MM.1S (cell line): ENCODE results near the gene METTL16.

Source experiments
- DNase-seq: peaks from one replicate; pipeline ENCODE4 v3.0.0-alpha.2; 2015
- H2AFZ ChIP-seq: fragments of 300-600 bp; sonication (generic); 2 replicates; pipeline ENCODE4 v1.6.0; 2016; ENCODE audit warnings: antibody characterized with exemption, low read length
- H3F3A ChIP-seq: fragments of 300-600 bp; sonication (generic); 2 replicates; pipeline ENCODE4 v1.6.1; 2016; ENCODE audit warnings: mild to moderate bottlenecking, antibody characterized with exemption, low read length, moderate library complexity, mixed read lengths; ENCODE audit not compliant: insufficient read depth
- H3K27ac ChIP-seq: fragments of 300-600 bp; sonication (generic); 2 replicates; pipeline ENCODE4 v1.5.1; 2016; ENCODE audit warnings: mild to moderate bottlenecking, low read length
- H3K27me3 ChIP-seq: fragments of 300-600 bp; sonication (generic); replicated peaks from 2 replicates; pipeline ENCODE4 v1.6.0; 2016; ENCODE audit warnings: low read length; ENCODE audit not compliant: insufficient read depth
- H3K36me3 ChIP-seq: fragments of 300-600 bp; sonication (generic); replicated peaks from 2 replicates; pipeline ENCODE4 v1.6.1; 2016; ENCODE audit warnings: mild to moderate bottlenecking, low read length, mixed read lengths; ENCODE audit not compliant: insufficient read depth
- H3K4me1 ChIP-seq: fragments of 300-600 bp; sonication (generic); 2 replicates; pipeline ENCODE4 v1.6.1; 2016; ENCODE audit warnings: low read length, mixed read lengths
- H3K4me2 ChIP-seq: fragments of 300-600 bp; sonication (generic); 2 replicates; pipeline ENCODE4 v1.6.0; 2016; ENCODE audit warnings: low read depth, low read length
- H3K4me3 ChIP-seq: fragments of 300-600 bp; sonication (generic); 2 replicates; pipeline ENCODE4 v1.5.1; 2016; ENCODE audit warnings: low read length, mixed read lengths
- H3K79me2 ChIP-seq: fragments of 300-600 bp; sonication (generic); 2 replicates; pipeline ENCODE4 v1.6.1; 2016; ENCODE audit warnings: mixed run types, low read length, mixed read lengths
- H3K9ac ChIP-seq: fragments of 300-600 bp; sonication (generic); 2 replicates; pipeline ENCODE4 v1.6.1; 2016; ENCODE audit warnings: low read length, mixed read lengths
- H3K9me2 ChIP-seq: fragments of 300-600 bp; sonication (generic); replicated peaks from 2 replicates; pipeline ENCODE4 v1.6.1; 2016; ENCODE audit warnings: mild to moderate bottlenecking, low read length, mixed read lengths; ENCODE audit not compliant: insufficient read depth
- H3K9me3 ChIP-seq: fragments of 300-600 bp; sonication (generic); replicated peaks from 2 replicates; pipeline ENCODE4 v1.6.1; 2016; ENCODE audit warnings: mild to moderate bottlenecking, low read length, mixed read lengths; ENCODE audit not compliant: insufficient read depth
- H4K20me1 ChIP-seq: fragments of 300-600 bp; sonication (generic); 2 replicates; pipeline ENCODE4 v1.6.1; 2016; ENCODE audit warnings: mild to moderate bottlenecking, low read length, moderate library complexity, mixed read lengths; ENCODE audit not compliant: insufficient read depth
- CTCF ChIP-seq: fragments of 300-600 bp; sonication (generic); IDR thresholded peaks from 2 replicates; pipeline ENCODE4 v1.5.1; 2016; ENCODE audit warnings: antibody characterized with exemption, low read length, mixed read lengths
- EZH2 ChIP-seq: fragments of 300-600 bp; sonication (generic); optimal IDR thresholded peaks from 2 replicates; pipeline ENCODE3; 2017; ENCODE audit warnings: low read depth, mild to moderate bottlenecking, antibody characterized with exemption, low read length, mixed read lengths
- EZH2phosphoT487 ChIP-seq: fragments of 300-600 bp; sonication (generic); IDR thresholded peaks from 2 replicates; pipeline ENCODE4 v1.6.1; 2018; ENCODE audit warnings: antibody characterized with exemption, low read length

Gene METTL16

DNA sequence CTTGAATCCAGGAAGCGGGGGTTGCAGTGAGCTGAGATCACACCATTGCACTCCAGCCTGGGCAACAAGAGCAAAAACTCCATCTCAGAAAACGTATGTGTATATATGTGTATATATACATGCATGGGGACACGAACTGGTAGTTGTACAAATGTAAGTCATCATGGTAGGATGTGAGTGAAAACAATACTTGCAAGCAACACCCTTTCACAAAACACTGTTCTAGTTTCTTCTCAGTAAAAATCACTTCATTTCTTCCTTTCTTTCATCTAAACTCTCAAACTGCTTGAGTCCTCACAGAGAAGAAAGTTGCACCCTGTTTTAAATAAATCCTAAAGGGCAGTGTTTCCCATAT is 51.8 kb downstream of the METTL16 start:
- no peak overlapping the region for H3K27ac ChIP-seq
- no peaks in the 10 kb centered on the region for H3K9me3 ChIP-seq
- peaks cover 3% of the 10 kb centered on the region; the same call in 1 of the 2 replicates for H3K79me2 ChIP-seq
- H3K36me3 ChIP-seq: no peaks in the 10 kb centered on the region
- no peak for DNase-seq
- H3K9me2 ChIP-seq: no peaks in the 10 kb centered on the region
- no peak overlapping the region for H3K4me2 ChIP-seq
- no peaks in the 10 kb centered on the region for H4K20me1 ChIP-seq
- H3K9ac ChIP-seq: no peak overlapping the region
- no peaks in the 10 kb centered on the region for H3K27me3 ChIP-seq
- H2AFZ ChIP-seq: no peak overlapping the region
- TF ChIP-seq EZH2phosphoT487 (no peak), EZH2 (no peak), CTCF (no peak)
- H3F3A ChIP-seq: no peaks in the 10 kb centered on the region
- H3K4me1 ChIP-seq: no peaks in the 10 kb centered on the region
- no peak overlapping the region for H3K4me3 ChIP-seq

- Histone ChIP-seq H3K9me2 (no peaks in the 10 kb centered on the region), H3K27me3 (no peaks in the 10 kb centered on the region), H3K4me1 (no peaks in the 10 kb centered on the region), H3K79me2 (peaks cover 3% of the 10 kb centered on the region; the same call in 1 of the 2 replicates), H3K9ac (no peak overlapping the region), H3K4me3 (no peak overlapping the region), H3K4me2 (no peak overlapping the region), H3K27ac (no peak overlapping the region), H3K9me3 (no peaks in the 10 kb centered on the region), H3K36me3 (no peaks in the 10 kb centered on the region), H3F3A (no peaks in the 10 kb centered on the region), H2AFZ (no peak overlapping the region), H4K20me1 (no peaks in the 10 kb centered on the region)
- DNase-seq: no peak
- TF ChIP-seq EZH2: no peak
- no peak for TF ChIP-seq EZH2phosphoT487
- no peak for TF ChIP-seq CTCF
Observed at GRCh38 chr17:2457913-2458312, 53.8 kb downstream of the METTL16 start.

GRCh38 chr17:2456475-2456874 is 55.2 kb downstream of the METTL16 start:
- H4K20me1 ChIP-seq: no peaks in the 10 kb centered on the region
- no peaks in the 10 kb centered on the region for H3K36me3 ChIP-seq
- no peak overlapping the region for H3K9ac ChIP-seq
- no peak for TF ChIP-seq CTCF
- no peak for TF ChIP-seq EZH2phosphoT487
- no peak for TF ChIP-seq EZH2
- H3K27ac ChIP-seq: no peak overlapping the region
- H3K9me2 ChIP-seq: no peaks in the 10 kb centered on the region
- H3K79me2 ChIP-seq: no peaks in the 10 kb centered on the region
- no peaks in the 10 kb centered on the region for H3K4me1 ChIP-seq
- H3F3A ChIP-seq: no peaks in the 10 kb centered on the region
- no peak overlapping the region for H3K4me3 ChIP-seq
- no peak for DNase-seq
- H3K4me2 ChIP-seq: no peak overlapping the region
- no peaks in the 10 kb centered on the region for H3K9me3 ChIP-seq
- H2AFZ ChIP-seq: no peak overlapping the region
- H3K27me3 ChIP-seq: no peaks in the 10 kb centered on the region

DNA sequence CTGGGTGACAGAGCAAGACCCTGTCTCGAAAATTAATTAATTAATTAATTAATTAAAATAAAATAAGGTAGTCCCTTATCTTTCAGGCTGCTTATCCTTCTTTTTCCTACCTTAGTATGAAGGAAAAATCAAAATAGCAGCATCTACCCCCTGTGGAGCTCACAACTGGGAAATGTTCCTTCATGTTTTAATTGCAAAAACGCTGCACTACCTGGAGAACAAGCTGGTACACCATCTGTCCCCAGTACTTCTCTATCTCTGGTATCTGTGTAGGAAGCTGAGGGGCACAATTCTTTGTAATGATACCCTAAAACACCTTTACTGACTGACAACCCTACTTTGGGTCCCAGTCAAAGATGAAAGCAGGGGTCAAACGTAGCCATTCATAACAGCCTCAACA is 55.7 kb downstream of the METTL16 start:
- Histone ChIP-seq H2AFZ (no peak overlapping the region), H3K27ac (no peak overlapping the region), H3K36me3 (no peaks in the 10 kb centered on the region), H3K9me3 (no peaks in the 10 kb centered on the region), H3F3A (no peaks in the 10 kb centered on the region), H3K27me3 (no peaks in the 10 kb centered on the region), H3K4me3 (no peak overlapping the region), H3K9me2 (no peaks in the 10 kb centered on the region), H4K20me1 (no peaks in the 10 kb centered on the region), H3K9ac (no peak overlapping the region), H3K4me2 (no peak overlapping the region), H3K79me2 (no peaks in the 10 kb centered on the region), H3K4me1 (no peaks in the 10 kb centered on the region)
- TF ChIP-seq CTCF (no peak), EZH2phosphoT487 (no peak), EZH2 (no peak)
- no peak for DNase-seq
